Heart right ventricle (tissue), 16 donors: ENCODE results near the gene SPATA25. TPM values are rescaled to one million over a fixed set of nuclear protein-coding genes. Genes with fewer than 3 reads are reported as not detected.
"Not testable (repeated sequence)": the region's sequence is repeated elsewhere in the genome, so short reads cannot be mapped to it uniquely, and the experiment has no call there.

Source experiments
- ATAC-seq, 8 donors: fragments of 200-7000 bp; cut with Tn5 transposase; one replicate each; pipeline ENCODE4 v1.9.1; 2020; ENCODE audit warnings: mild to moderate bottlenecking in 8 of 8, moderate library complexity in 8 of 8, moderate number of reproducible peaks in 1 of 8
- DNase-seq, 2 donors: peaks; one replicate each; pipeline ENCODE4 v3.0.0-alpha.2; 2020
- H3K27ac ChIP-seq, 10 donors: fragments of 200-600 bp; sonication (generic) in 2 of 10; one replicate each; pipeline versions ENCODE4 v1.5.0 to v1.8.0; 2020 to 2022; ENCODE audit warnings: mild to moderate bottlenecking in 3 of 10
- H3K27me3 ChIP-seq, 7 donors: fragments of 200-600 bp; one replicate each; pipeline ENCODE4 v1.8.0; 2021 to 2022; ENCODE audit warnings: mild to moderate bottlenecking in 2 of 7
- H3K36me3 ChIP-seq, 9 donors: fragments of 200-600 bp; sonication (generic) in 1 of 9; one replicate each; pipeline versions ENCODE4 v1.5.0 to v1.8.0; 2020 to 2022; ENCODE audit warnings: mild to moderate bottlenecking in 2 of 9
- H3K4me1 ChIP-seq, 9 donors: fragments of 200-600 bp; sonication (generic) in 1 of 9; one replicate each; pipeline versions ENCODE4 v1.5.0 to v1.8.0; 2020 to 2022; ENCODE audit warnings: mild to moderate bottlenecking in 4 of 9
- H3K4me3 ChIP-seq, 10 donors: fragments of 200-600 bp; sonication (generic) in 2 of 10; one replicate each; pipeline versions ENCODE4 v1.5.0 to v1.8.0; 2020 to 2022; ENCODE audit warnings: mild to moderate bottlenecking in 7 of 10, moderate library complexity in 2 of 10
- H3K9me3 ChIP-seq, 11 donors: fragments of 200-600 bp in 10 of 11; sonication (generic) in 2 of 11; one replicate each; pipeline versions ENCODE4 v1.5.0 to v1.8.0; 2013 to 2022; ENCODE audit warnings: mild to moderate bottlenecking in 2 of 11, control low read depth in 1 of 11, moderate library complexity in 1 of 11
- CTCF ChIP-seq, 9 donors: fragments of 200-600 bp; sonication (generic) in 2 of 9; IDR thresholded peaks; one replicate each; pipeline versions ENCODE4 v1.5.0 to v1.8.0; 2021 to 2022; ENCODE audit warnings: antibody characterized with exemption in 9 of 9, mild to moderate bottlenecking in 5 of 9, moderate library complexity in 1 of 9
- WGBS, 2 donors: extraction: QIAGEN DNeasy Blood & Tissue Kit; methylation state at CpG; one replicate each; pipeline ENCODE4 v1.1.7; 2013; ENCODE audit warnings: inconsistent platforms in 1 of 2; 5-methylcytosine and 5-hydroxymethylcytosine counted together
- intact Hi-C, 10 donors: fragments of 100-400 bp; cut with DNase I; formaldehyde crosslinking; loops; one replicate each; pipeline versions ENCODE4 v1.11.1 to v1.14.2; 2022
- polyA plus RNA-seq, 2 donors: library from polyadenylated mRNA; stranded (reverse); fragments of 200-250 nt; gene quantifications; one replicate each; pipeline ENCODE4 v1.2.3, GENCODE V29; 2013
- total RNA-seq, 10 donors: library from RNA; stranded (reverse); fragmentation: NEBNext Ultra II Directional in 3 of 10; extraction: Animal tissue kit (Norgen Biotek cat#: 25700) in 3 of 10; gene quantifications; one replicate each; pipeline versions ENCODE4 v1.2.1 to v1.2.4, GENCODE V29; 2021 to 2023
- donor health status: Arrhythmogenic right ventricular cardiomyopathy.
- donor health status: ischemic (EF 13 %, LVEDD 7.1; RV severe dilation, severe dysfunction).
- donor health status: healthy with polysubstance abuse.
- donor health status: DM: no; HTN: yes; CAD: no.
- donor health status: DM: no; HTN: no; CAD: no.
- donor health status: ischemic (EF 25% LVEDD 6.9; RV normal size, moderate dysfunction).
- donor health status: ischemic (EF 25% LVEDD 5.7; RV mildly dilated, moderate dysfunction).
- donor health status: healthy.
- donor health status: DM: yes; HTN: yes; CAD: no.
- donor health status: Ischemic cardiomyopathy.
- donor health status: ischemic (EF 35%, LVEDD 5.7; RV mildly dilated, moderate dysfunction).
- donor health status: nonischemic (EF 11% LVEDD 7.7; RV severe dilation, severe dysfunction).
- donor health status: DM: yes; HTN: yes; CAD: no.
- donor health status: PGD.
- donor health status: ischemic (EF 29% LVEDD 5.4; RV normal size, mild dysfunction).
- donor health status: nonischemic (EF 23%, LVEDD 6.1; RV moderate dilation, normal function).

SPATA25 gene
- total and polyA plus RNA-seq, 12 donors = 0.65 to 4.3 (median 2.0) TPM

GRCh38 chr20:45934046-45934585 is 46.7 kb upstream of the SPATA25 start:
- peak; percentile 74 to 81 for DNase-seq
- intact Hi-C loops = loop anchor here in 6 of 10 donors (2.0 to 10.0 kb wide), 5 partner anchors 23 to 109 kb away; partner anchors contain the start of genes CTSA (in 5 of the 6), NEURL2 (in 5 of the 6), TNNC2 (in 1 of the 6) and ZNF335 (in 1 of the 6)

GRCh38 chr20:45933266-45934045 is 46.0 kb upstream of the SPATA25 start:
- peak; percentile 19 to 65 (median 52) for ATAC-seq
- intact Hi-C loops = loop anchor here in 7 of 10 donors (2.0 to 10.0 kb wide), 6 partner anchors 23 to 109 kb away; partner anchors contain the start of genes CTSA (in 5 of the 7), NEURL2 (in 5 of the 7), TNNC2 (in 1 of the 7) and ZNF335 (in 1 of the 7)

More at GRCh38 chr20:45934046-45934585, 46.7 kb upstream of the SPATA25 start:
- TF ChIP-seq CTCF (IDR thresholded peaks at IDR 0.05) = no peak
- H3K27me3 ChIP-seq = no peaks in the 10 kb centered on the region
- H3K9me3 ChIP-seq = no peaks in the 10 kb centered on the region
- WGBS, 2 donors = 0 to 1% methylated on average over 34 of the region's 34 CpGs
- H3K36me3 ChIP-seq = peaks cover 0 to 29% (median 20%) of the 10 kb centered on the region in 9 donors
- H3K4me3 ChIP-seq = peak overlapping the region; percentile 53 to 100 (median 96)
- peak overlapping the region; percentile 99 to 100 (median 100) for H3K27ac ChIP-seq
- H3K4me1 ChIP-seq = peaks cover 0 to 38% (median 23%) of the 10 kb centered on the region in 9 donors
- ATAC-seq = peak; percentile 6 to 66 (median 46)

GRCh38 chr20:45931680-45932079 is 44.3 kb upstream of the SPATA25 start:
- DNase-seq, H3K27me3 ChIP-seq, H3K9me3 ChIP-seq, H3K4me3 ChIP-seq, ATAC-seq, H3K27ac ChIP-seq, H3K36me3 ChIP-seq: not testable (repeated sequence)
- 94% methylated on average over 17 of the region's 17 CpGs for WGBS, 2 donors
- peaks cover 0 to 26% (median 19%) of the 10 kb centered on the region in 9 donors for H3K4me1 ChIP-seq
- intact Hi-C loops = loop anchor here in 2 of 10 donors (2.0 to 10.0 kb wide), 2 partner anchors 39 to 107 kb away; partner anchors contain the start of gene TNNC2 (in 1 of the 2)

More at GRCh38 chr20:45933266-45934045, 46.0 kb upstream of the SPATA25 start:
- Histone ChIP-seq H3K4me3 (peak overlapping the region; percentile 53 to 100 (median 96)), H3K9me3 (no peaks in the 10 kb centered on the region), H3K36me3 (peaks cover 0 to 23% (median 14%) of the 10 kb centered on the region in 9 donors), H3K4me1 (peaks cover 0 to 38% (median 23%) of the 10 kb centered on the region in 9 donors), H3K27me3 (no peaks in the 10 kb centered on the region), H3K27ac (peak overlapping the region; percentile 99 to 100 (median 100))
- peak; percentile 67 to 81 for DNase-seq
- WGBS, 2 donors = 24% methylated on average over 22 of the region's 22 CpGs
- TF ChIP-seq CTCF (IDR thresholded peaks at IDR 0.05) = peak in 8 of 9 donors; percentile 9 to 61 (median 30)

- H3K4me1 ChIP-seq = peaks cover 3 to 35% (median 28%) of the 10 kb centered on the region in 9 donors
- 86 to 90% methylated on average over 14 of the region's 14 CpGs for WGBS, 2 donors
- ATAC-seq = no peak
- H3K36me3 ChIP-seq = peaks cover 0 to 2% (median 0%) of the 10 kb centered on the region in 9 donors
- intact Hi-C loops = no loop called here
- no peak for TF ChIP-seq CTCF (IDR thresholded peaks at IDR 0.05)
- no peak overlapping the region for H3K27ac ChIP-seq
- no peaks in the 10 kb centered on the region for H3K9me3 ChIP-seq
- no peak for DNase-seq
- H3K27me3 ChIP-seq = no peaks in the 10 kb centered on the region
- no peak overlapping the region for H3K4me3 ChIP-seq
Observed at GRCh38 chr20:45927071-45927878, 39.9 kb upstream of the SPATA25 start.
